ENCODE results near the gene MGARP. TPM values are rescaled to one million over a fixed set of nuclear protein-coding genes. Genes with fewer than 3 reads are reported as not detected.

MGARP gene
- polyA plus RNA-seq, 2 of the 4 experiments (the other 2 are of a cell fraction): 1.1 to 1.4 TPM

DNA sequence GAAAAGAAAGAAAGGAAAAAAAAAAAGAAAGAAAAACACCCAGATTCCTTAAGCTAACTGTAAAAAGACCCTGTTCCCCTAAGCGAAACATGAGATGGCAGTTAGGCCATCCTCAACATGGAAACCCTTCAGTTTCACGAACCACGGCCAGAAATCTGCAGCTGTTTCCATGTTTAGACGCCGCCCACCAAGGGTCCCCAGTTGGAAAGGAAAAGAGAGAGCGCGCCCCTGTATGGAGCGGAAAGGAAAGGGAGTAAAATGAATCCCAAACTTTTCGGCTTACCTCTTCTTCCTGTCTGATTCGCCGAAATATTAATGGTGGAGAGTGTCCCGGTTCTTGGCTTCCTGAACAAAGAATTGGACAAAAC, 38.3 kb downstream of the MGARP start:
- H3K4me2 ChIP-seq: peak overlapping the region; percentile 33; the same call in 1 of the 3 replicates
- ATAC-seq (no peak), DNase-seq (ENCODE audit: low read depth in 1 of 2, low spot score in 1 of 2) (no peak), FAIRE-seq (no peak)
- no peaks in the 10 kb centered on the region; the same call in 2 of the 3 replicates for H3K9me3 ChIP-seq
- ChIA-PET CTCF (no interaction called here), POLR2A (no interaction called here)
- no peak overlapping the region for H3K4me3 ChIP-seq
- H3K4me1 ChIP-seq: peaks cover 41% of the 10 kb centered on the region
- WGBS (ENCODE audit: missing lambda C conversion rate): 93% methylated on average over 12 of the region's 12 CpGs
- no peak overlapping the region for H3K27ac ChIP-seq
- TF ChIP-seq MAZ (IDR thresholded peaks at IDR 0.05; ENCODE audit: borderline replicate concordance, low read depth, low read length) (no peak), CHD2 (IDR thresholded peaks at IDR 0.05; ENCODE audit: low read length, partially characterized antibody) (no peak), ZC3H11A (IDR thresholded peaks at IDR 0.05) (no peak), JUNB (IDR thresholded peaks at IDR 0.05) (no peak), TP53 (CRISPR knock-in tag; IDR thresholded peaks at IDR 0.05) (no peak), HOXB5 (CRISPR knock-in tag; IDR thresholded peaks at IDR 0.05) (no peak), EHMT2 (IDR thresholded peaks at IDR 0.05; ENCODE audit: low read depth) (no peak), POLR2AphosphoS2 (conservative IDR thresholded peaks at IDR 0.05; ENCODE audit: low read length) (no peak), CBX8 (IDR thresholded peaks at IDR 0.05) (no peak), ZFP36 (IDR thresholded peaks at IDR 0.05; ENCODE audit: borderline replicate concordance, partially characterized antibody) (no peak), HOXB13 (CRISPR knock-in tag; IDR thresholded peaks at IDR 0.05; ENCODE audit: low read depth) (no peak)
- TF ChIP-seq, protein P1, sequence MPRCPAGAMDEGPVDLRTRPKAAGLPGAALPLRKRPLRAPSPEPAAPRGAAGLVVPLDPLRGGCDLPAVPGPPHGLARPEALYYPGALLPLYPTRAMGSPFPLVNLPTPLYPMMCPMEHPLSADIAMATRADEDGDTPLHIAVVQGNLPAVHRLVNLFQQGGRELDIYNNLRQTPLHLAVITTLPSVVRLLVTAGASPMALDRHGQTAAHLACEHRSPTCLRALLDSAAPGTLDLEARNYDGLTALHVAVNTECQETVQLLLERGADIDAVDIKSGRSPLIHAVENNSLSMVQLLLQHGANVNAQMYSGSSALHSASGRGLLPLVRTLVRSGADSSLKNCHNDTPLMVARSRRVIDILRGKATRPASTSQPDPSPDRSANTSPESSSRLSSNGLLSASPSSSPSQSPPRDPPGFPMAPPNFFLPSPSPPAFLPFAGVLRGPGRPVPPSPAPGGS (IDR thresholded peaks at IDR 0.05): no peak
- TF ChIP-seq, protein P2, sequence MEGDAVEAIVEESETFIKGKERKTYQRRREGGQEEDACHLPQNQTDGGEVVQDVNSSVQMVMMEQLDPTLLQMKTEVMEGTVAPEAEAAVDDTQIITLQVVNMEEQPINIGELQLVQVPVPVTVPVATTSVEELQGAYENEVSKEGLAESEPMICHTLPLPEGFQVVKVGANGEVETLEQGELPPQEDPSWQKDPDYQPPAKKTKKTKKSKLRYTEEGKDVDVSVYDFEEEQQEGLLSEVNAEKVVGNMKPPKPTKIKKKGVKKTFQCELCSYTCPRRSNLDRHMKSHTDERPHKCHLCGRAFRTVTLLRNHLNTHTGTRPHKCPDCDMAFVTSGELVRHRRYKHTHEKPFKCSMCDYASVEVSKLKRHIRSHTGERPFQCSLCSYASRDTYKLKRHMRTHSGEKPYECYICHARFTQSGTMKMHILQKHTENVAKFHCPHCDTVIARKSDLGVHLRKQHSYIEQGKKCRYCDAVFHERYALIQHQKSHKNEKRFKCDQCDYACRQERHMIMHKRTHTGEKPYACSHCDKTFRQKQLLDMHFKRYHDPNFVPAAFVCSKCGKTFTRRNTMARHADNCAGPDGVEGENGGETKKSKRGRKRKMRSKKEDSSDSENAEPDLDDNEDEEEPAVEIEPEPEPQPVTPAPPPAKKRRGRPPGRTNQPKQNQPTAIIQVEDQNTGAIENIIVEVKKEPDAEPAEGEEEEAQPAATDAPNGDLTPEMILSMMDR (IDR thresholded peaks at IDR 0.05): no peak
- TF ChIP-seq, protein P3, sequence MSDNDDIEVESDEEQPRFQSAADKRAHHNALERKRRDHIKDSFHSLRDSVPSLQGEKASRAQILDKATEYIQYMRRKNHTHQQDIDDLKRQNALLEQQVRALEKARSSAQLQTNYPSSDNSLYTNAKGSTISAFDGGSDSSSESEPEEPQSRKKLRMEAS (IDR thresholded peaks at IDR 0.05): no peak

DNA sequence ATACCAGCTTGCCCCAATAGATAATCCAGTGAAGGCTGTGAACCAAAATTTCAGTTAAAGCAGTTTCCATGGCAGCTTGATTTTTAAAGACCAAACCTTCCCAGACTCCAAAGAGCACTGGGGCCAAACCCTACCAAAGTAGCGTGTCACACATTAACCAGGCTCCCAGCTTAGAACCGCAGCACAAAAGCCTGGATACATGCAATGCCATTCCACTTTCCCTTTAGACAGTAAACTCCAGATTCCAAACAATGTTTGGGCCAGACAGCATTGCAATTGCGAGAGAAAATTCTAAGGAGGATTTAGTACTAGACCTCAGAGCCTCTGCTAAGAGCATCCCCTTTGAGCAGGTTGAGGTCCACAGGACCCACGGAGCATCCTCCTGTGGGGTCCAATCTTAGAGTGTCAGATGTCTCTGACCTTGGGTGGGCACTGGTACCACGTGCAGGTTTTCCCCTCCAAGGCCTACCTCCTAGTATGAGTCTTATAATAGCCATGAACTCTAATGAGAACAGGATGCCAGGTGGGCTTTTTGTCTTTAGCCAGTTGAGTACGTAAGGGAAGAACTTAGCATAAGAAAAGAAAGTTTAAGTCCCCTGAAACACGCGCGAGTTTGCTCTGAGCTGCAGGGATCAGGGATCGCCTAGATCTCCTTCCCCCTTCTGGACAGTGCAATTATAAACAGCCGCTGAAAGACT, 38.8 kb downstream of the MGARP start:
- Histone ChIP-seq H3K4me3 (no peak overlapping the region), H3K9me3 (no peaks in the 10 kb centered on the region; the same call in 2 of the 3 replicates), H3K27ac (no peak overlapping the region), H3K4me1 (peaks cover 40% of the 10 kb centered on the region), H3K4me2 (no peak overlapping the region)
- TF ChIP-seq HDAC2 (IDR thresholded peaks at IDR 0.05) (no peak), KDM1A (IDR thresholded peaks at IDR 0.05; ENCODE audit: low read depth) (no peak), POLR2A (IDR thresholded peaks at IDR 0.05; ENCODE audit: low read length) (no peak), RAD21 (conservative IDR thresholded peaks at IDR 0.05 in 1 of 2, IDR thresholded peaks at IDR 0.05 in 1 of 2) (no peak)
- TF ChIP-seq, protein P4, sequence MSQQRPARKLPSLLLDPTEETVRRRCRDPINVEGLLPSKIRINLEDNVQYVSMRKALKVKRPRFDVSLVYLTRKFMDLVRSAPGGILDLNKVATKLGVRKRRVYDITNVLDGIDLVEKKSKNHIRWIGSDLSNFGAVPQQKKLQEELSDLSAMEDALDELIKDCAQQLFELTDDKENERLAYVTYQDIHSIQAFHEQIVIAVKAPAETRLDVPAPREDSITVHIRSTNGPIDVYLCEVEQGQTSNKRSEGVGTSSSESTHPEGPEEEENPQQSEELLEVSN (IDR thresholded peaks at IDR 0.05; ENCODE audit: borderline replicate concordance, low read depth): no peak
- CTCF ChIA-PET: no interaction called here
- FAIRE-seq (no peak), ATAC-seq (no peak), DNase-seq (ENCODE audit: low read depth in 1 of 2, low spot score in 1 of 2) (no peak)
- POLR2A ChIA-PET: no interaction called here
- WGBS (ENCODE audit: missing lambda C conversion rate): 77% methylated on average over 11 of the region's 11 CpGs

DNA sequence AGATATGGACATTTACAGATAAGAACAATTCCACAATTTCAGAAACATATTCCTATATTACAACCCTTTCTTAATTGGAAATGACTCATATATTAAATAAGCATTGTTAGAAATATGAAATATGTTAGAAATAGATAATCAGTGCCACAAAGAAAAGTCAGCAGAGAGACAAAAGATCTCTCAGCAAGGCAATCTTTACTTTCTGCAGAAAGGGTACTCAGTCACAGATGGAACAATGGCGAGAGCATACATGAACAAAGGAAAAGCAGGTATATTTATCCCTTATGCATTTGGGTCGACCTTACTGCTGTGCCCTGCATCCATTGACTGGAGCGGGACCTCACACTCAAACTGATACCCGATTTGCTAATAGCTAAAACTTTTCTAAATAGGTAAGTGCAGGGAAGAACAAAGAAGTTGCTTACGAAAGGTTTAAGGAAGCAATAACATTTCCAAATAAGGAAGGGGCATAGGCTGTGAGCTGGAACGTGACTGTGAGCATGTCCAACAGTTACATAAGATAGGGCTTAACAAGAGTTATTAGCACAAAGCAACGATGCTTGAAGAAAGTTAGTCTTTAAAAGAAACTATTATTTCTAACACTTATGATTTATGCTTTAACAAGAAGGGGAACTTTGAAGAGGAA, 40.8 kb downstream of the MGARP start:
- H3K27ac ChIP-seq: no peak overlapping the region
- no peak for DNase-seq (ENCODE audit: low read depth in 1 of 2, low spot score in 1 of 2)
- H3K4me1 ChIP-seq: peaks cover 24% of the 10 kb centered on the region; the same call in 2 of the 3 replicates
- CTCF ChIA-PET: no interaction called here
- no peaks in the 10 kb centered on the region; the same call in 2 of the 3 replicates for H3K9me3 ChIP-seq
- H3K4me3 ChIP-seq: no peak overlapping the region
- 72% methylated on average over 7 of the region's 7 CpGs for WGBS (ENCODE audit: missing lambda C conversion rate)
- FAIRE-seq: no peak
- POLR2A ChIA-PET: no interaction called here
- ATAC-seq: no peak
- H3K4me2 ChIP-seq: no peak overlapping the region
- no peak for TF ChIP-seq CHD2 (IDR thresholded peaks at IDR 0.05; ENCODE audit: low read length, partially characterized antibody)
- TF ChIP-seq, protein P5, sequence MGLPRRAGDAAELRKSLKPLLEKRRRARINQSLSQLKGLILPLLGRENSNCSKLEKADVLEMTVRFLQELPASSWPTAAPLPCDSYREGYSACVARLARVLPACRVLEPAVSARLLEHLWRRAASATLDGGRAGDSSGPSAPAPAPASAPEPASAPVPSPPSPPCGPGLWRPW (IDR thresholded peaks at IDR 0.05): no peak
- TF ChIP-seq TP53 (CRISPR knock-in tag; IDR thresholded peaks at IDR 0.05): no peak
- no peak for TF ChIP-seq PHF8 (IDR thresholded peaks at IDR 0.05; ENCODE audit: borderline replicate concordance, low read depth)
- no peak for TF ChIP-seq TFCP2L1 (CRISPR knock-in tag; IDR thresholded peaks at IDR 0.05)
- no peak for TF ChIP-seq RNF2 (IDR thresholded peaks at IDR 0.05; ENCODE audit: borderline replicate concordance, low read depth)
- TF ChIP-seq, protein P3 (IDR thresholded peaks at IDR 0.05): no peak
- TF ChIP-seq HOXB5 (CRISPR knock-in tag; IDR thresholded peaks at IDR 0.05): no peak
- TF ChIP-seq, protein P6, sequence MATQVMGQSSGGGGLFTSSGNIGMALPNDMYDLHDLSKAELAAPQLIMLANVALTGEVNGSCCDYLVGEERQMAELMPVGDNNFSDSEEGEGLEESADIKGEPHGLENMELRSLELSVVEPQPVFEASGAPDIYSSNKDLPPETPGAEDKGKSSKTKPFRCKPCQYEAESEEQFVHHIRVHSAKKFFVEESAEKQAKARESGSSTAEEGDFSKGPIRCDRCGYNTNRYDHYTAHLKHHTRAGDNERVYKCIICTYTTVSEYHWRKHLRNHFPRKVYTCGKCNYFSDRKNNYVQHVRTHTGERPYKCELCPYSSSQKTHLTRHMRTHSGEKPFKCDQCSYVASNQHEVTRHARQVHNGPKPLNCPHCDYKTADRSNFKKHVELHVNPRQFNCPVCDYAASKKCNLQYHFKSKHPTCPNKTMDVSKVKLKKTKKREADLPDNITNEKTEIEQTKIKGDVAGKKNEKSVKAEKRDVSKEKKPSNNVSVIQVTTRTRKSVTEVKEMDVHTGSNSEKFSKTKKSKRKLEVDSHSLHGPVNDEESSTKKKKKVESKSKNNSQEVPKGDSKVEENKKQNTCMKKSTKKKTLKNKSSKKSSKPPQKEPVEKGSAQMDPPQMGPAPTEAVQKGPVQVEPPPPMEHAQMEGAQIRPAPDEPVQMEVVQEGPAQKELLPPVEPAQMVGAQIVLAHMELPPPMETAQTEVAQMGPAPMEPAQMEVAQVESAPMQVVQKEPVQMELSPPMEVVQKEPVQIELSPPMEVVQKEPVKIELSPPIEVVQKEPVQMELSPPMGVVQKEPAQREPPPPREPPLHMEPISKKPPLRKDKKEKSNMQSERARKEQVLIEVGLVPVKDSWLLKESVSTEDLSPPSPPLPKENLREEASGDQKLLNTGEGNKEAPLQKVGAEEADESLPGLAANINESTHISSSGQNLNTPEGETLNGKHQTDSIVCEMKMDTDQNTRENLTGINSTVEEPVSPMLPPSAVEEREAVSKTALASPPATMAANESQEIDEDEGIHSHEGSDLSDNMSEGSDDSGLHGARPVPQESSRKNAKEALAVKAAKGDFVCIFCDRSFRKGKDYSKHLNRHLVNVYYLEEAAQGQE (IDR thresholded peaks at IDR 0.05): no peak
- TF ChIP-seq GATA3 (IDR thresholded peaks at IDR 0.05; ENCODE audit: borderline replicate concordance): no peak

Measured in A549 (cell line).